GM21717 (cell line): Measurements from ENCODE around the gene PILRA.
"Not testable (repeated sequence)": the region's sequence is repeated elsewhere in the genome, so short reads cannot be mapped to it uniquely, and the experiment has no call there.

Experiments
- ATAC-seq: cut with Tn5 transposase; IDR thresholded peaks from one replicate; pipeline ENCODE4 v1.9.1; 2021; ENCODE audit warnings: mild to moderate bottlenecking, moderate library complexity; ENCODE audit not compliant: unreplicated experiment

Gene PILRA

DNA sequence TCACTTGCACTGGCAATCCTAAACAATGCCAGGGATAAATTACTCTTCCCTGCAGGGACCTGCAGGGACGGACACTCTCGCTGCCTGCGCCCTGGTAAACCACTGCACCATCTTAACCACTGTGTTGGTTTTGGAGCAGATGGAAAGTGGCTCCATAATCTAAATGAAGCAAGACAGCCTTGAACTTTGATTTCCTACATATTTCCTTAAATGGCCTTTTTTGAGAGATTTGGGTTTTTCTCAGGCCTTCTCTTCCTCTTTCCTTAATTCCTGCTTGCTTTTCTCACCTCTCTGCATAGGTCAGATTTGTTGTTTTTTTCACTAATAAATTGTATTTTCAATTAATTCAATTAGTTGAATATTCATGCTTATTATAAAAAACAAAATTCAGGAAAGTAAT is 2.8 kb downstream of the PILRA start:
- no peak for ATAC-seq

DNA sequence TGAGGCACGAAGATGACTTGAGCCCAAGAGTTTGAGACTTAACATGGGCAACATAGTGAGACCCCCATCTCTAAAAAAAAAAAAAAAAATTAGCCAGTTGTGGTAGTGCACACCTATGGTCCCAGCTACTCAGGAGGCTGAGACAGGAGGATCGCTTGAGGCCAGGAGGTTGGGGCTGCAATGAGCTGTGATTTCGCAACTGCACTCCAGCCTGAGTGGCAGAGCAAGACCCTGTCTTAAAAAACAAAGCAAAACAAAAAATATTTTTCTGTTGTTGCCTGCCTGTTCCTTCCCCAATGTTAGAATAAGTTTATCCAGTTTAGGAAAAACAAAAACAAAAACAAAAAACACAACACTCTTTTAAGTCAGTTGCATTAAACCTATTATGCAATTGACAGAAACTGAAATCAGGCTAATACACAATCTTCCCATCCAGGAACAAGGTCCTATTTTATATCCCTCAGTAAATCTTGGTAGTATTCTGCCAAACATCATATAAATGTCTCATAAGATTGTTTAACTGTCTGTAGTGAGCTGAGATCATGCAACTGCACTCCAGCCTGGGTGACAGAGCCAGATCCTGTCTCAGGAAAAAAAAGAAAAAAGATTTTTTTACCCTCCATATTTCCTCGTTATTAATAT is 4.9 kb downstream of the PILRA start:
- ATAC-seq = no peak

- no peak for ATAC-seq
Measured at GRCh38 chr7:100380196-100380595, 6.9 kb downstream of the PILRA start.

- not testable (repeated sequence) for ATAC-seq
Measured at GRCh38 chr7:100381531-100382233, 8.4 kb downstream of the PILRA start.

DNA sequence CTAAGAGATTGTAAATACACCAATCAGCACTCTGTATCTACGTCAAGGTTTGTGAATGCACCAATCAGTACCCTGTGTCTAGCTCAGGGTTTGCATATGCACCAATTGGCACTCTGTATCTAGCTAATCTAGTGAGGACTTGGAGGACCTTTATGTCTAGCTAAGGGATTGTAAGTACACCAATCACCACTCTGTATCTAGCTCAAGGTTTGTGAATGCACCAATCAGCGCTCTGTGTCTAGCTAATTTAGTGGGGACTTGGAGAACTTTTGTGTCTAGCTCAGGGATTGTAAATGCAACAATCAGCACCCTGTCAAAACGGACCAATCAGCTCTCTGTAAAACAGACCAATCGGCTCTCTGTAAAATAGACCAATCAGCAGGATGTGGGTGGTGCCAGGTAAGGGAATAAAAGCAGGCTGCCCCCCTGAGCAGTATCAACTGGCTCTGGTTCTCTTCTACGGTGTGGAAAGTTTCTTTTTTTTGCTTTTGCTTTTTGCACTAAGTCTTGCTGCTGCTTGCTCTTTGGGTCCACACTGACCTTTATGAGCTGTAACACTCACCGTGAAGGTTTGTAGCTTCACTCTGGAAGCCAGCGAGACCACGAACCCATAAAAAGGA is 9.1 kb downstream of the PILRA start:
- not testable (repeated sequence) for ATAC-seq

GRCh38 chr7:100384628-100385294 is 11.5 kb downstream of the PILRA start:
- no peak for ATAC-seq

GRCh38 chr7:100386940-100387339 is 13.7 kb downstream of the PILRA start:
- ATAC-seq = no peak

GRCh38 chr7:100387695-100388094 is 14.4 kb downstream of the PILRA start:
- ATAC-seq = no peak

GRCh38 chr7:100389437-100390088 is 16.3 kb downstream of the PILRA start:
- no peak for ATAC-seq

GRCh38 chr7:100390286-100391009 is 17.2 kb downstream of the PILRA start:
- ATAC-seq = no peak

DNA sequence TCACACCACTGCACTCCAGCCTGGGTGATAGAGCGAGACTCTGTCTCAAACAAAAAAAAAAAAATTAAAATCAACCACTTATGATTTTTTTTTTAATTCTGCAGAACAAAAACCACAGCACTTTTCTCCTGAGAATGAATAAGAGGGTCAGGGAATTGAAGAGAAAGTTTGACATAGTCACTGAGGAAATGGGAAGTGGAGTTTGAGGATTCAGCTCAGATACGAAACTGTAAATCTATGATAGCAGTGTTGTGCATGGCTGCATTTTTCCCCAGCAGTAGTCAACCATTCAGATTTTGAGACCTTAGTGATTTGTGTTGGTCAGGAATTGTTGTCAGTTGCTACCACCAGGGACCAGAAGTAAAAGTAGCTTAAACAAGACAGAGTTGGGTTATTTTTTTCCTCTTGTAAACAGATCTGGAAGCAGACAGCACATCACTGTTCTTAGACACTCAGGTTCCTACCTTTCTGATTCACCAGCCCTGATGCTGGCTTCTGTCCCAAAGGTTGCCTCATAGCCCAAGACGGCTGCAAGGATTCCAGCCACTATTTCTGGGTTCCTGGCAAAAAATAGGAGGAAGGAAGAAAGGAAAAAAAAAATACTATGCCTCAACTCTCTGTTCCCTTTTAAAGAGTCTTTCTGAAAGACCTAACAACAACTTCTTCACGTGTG is 20.1 kb downstream of the PILRA start:
- no peak for ATAC-seq

GRCh38 chr7:100394077-100394476 is 20.8 kb downstream of the PILRA start:
- no peak for ATAC-seq

GRCh38 chr7:100396421-100396982 is 23.2 kb downstream of the PILRA start:
- peak; percentile 83 for ATAC-seq

DNA sequence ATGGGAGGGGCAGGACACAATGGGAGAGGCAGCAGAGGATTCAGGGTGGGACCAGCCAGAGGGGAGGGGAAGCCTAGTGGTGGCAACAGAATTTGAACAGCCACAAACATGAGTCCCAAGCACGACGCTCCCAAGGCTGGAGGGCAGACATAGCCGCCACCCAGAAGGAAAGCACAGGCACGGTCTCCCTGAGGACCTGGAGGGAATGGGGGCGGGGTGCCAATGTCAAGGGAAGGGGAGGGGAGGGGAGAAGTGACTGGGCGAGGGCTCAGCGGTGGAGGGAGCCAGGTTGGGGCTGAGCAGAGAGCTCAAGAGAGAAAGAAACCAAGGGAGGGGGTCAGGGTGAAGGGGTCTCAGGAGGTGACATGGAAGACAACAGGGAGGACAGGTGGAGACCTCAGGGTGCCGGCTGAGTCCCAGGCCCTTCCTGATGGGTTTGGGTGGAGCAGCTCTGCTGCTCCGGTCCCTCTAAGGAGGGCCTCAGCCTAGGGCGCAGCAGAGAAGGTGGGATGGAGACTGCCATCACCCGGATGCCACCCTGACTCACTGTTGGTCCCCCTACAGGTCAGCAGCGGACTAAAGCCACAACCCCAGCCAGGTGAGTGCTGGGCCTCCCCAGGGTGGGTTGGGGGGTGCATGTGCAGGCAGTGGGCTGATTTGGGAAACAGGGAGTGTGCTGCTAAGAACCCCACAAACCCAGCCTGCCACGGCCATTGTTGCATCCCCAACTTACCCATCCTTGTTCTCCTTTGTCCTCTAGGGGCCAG is 24.2 kb downstream of the PILRA start:
- no peak for ATAC-seq

- no peak for ATAC-seq
Measured at GRCh38 chr7:100398239-100398638, 25.0 kb downstream of the PILRA start.

GRCh38 chr7:100400041-100400440 is 26.8 kb downstream of the PILRA start:
- no peak for ATAC-seq

GRCh38 chr7:100400656-100401055 is 27.4 kb downstream of the PILRA start:
- no peak for ATAC-seq

GRCh38 chr7:100401811-100402210 is 28.5 kb downstream of the PILRA start:
- ATAC-seq = no peak

DNA sequence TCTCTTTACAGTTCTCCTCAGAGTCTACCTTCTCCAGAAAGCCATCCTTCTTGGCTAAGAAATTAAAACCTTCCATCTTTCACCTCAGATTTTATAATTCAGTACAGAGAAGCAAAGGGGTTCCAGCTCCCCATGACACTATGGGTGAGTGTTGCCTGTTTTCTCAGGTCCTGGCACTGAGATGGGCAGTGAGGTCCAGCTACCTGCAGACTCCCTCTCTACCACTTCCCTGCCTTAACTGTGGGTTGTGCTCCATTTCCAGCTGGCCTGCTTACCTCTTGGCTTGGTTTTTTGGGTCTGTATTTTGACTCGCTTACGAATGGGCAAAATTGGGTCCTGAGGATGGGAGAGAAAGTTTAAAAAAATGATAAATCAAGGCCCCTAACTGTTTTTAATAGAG is 29.0 kb downstream of the PILRA start:
- ATAC-seq = no peak
